K562 (cell line): Measurements from ENCODE around the gene TTLL3. TPM values are rescaled to one million over a fixed set of nuclear protein-coding genes. Genes with fewer than 3 reads are reported as not detected.

Experiments
- CBFA2T2 ChIP-seq: fragments of 450-650 bp; conservative IDR thresholded peaks from 2 replicates; pipeline ENCODE4 v1.6.1; 2017; ENCODE audit warnings: mild to moderate bottlenecking
- FOXA1 ChIP-seq: fragments of 450-650 bp; IDR thresholded peaks from 2 replicates; pipeline ENCODE4 v1.6.1; 2016; ENCODE audit warnings: mild to moderate bottlenecking, borderline replicate concordance
- GTF3C2 ChIP-seq: IDR thresholded peaks from 3 replicates; pipeline ENCODE4 v1.6.1; 2011; ENCODE audit warnings: borderline replicate concordance, mild to moderate bottlenecking, moderate library complexity; ENCODE audit not compliant: insufficient read length; ENCODE audit errors: extremely low read depth
- HSF4 ChIP-seq: fragments of 250-450 bp; sonication (Bioruptor Pico); IDR thresholded peaks from 2 replicates; pipeline ENCODE4 v2.1.2; 2022; ENCODE audit warnings: mild to moderate bottlenecking, moderate library complexity, borderline replicate concordance
- ILK ChIP-seq: fragments of 450-650 bp; IDR thresholded peaks from 2 replicates; pipeline ENCODE4 v1.6.1; 2016; ENCODE audit warnings: missing genetic modification characterization, low read depth, mild to moderate bottlenecking, missing compliant biosample characterization, moderate library complexity, borderline replicate concordance
- JUND ChIP-seq, 2 experiments: IDR thresholded peaks; 2 replicates in 1 of 2; 3 replicates in 1 of 2; pipeline ENCODE4 v1.6.1; 2011; ENCODE audit warnings: borderline replicate concordance in 2 of 2, low read depth in 2 of 2, low read length in 2 of 2, improper control_type of control experiment in 1 of 2, missing biosample characterization in 1 of 2, missing genetic modification characterization in 1 of 2, missing genetic modification reagents in 1 of 2
- NR4A1 ChIP-seq, 2 experiments: fragments of 250-450 bp in 1 of 2; fragments of 450-650 bp in 1 of 2; sonication (Bioruptor Pico) in 1 of 2; IDR thresholded peaks; 2 replicates each; pipeline versions ENCODE4 v1.4.0 to v1.6.1; 2016 to 2020; ENCODE audit warnings: mild to moderate bottlenecking in 2 of 2, missing compliant biosample characterization in 1 of 2, missing genetic modification characterization in 1 of 2, moderate library complexity in 1 of 2
- RAD51 ChIP-seq: fragments of 450-650 bp; IDR thresholded peaks from 2 replicates; pipeline ENCODE4 v1.7.1; 2016; ENCODE audit warnings: low read depth, mild to moderate bottlenecking, borderline replicate concordance
- SAP30 ChIP-seq: fragments of 200-600 bp; sonication (generic); IDR thresholded peaks from 2 replicates; pipeline ENCODE4 v1.6.1; 2012; ENCODE audit warnings: borderline replicate concordance, low read depth, mild to moderate bottlenecking, moderate library complexity, low read length, control low read depth, inconsistent platforms; ENCODE audit not compliant: insufficient read depth, poor library complexity, severe bottlenecking
- SMARCB1 ChIP-seq: IDR thresholded peaks from 2 replicates; pipeline ENCODE4 v1.6.1; 2011; ENCODE audit warnings: improper control_type of control experiment, low read depth; ENCODE audit not compliant: insufficient read length
- SMC3 ChIP-seq: conservative IDR thresholded peaks from 2 replicates; pipeline ENCODE4 v1.6.1; 2011; ENCODE audit warnings: low read depth, low read length, improper control_type of control experiment; ENCODE audit not compliant: insufficient read depth
- TEAD4 ChIP-seq, 2 experiments: sonication (generic) in 1 of 2; formaldehyde crosslinking in 1 of 2; IDR thresholded peaks; 2 replicates each; pipeline versions ENCODE4 v1.6.1 to v1.8.0; 2012 to 2022; ENCODE audit warnings: borderline replicate concordance in 1 of 2, inconsistent platforms in 1 of 2, low read length in 1 of 2, mild to moderate bottlenecking in 1 of 2, missing genetic modification reagents in 1 of 2
- TOE1 ChIP-seq, 2 experiments: fragments of 450-650 bp in 1 of 2; sonication (generic) in 1 of 2; formaldehyde crosslinking in 1 of 2; IDR thresholded peaks; 2 replicates each; pipeline versions ENCODE4 v1.7.1 to v1.8.0; 2016 to 2022; ENCODE audit warnings: borderline replicate concordance in 2 of 2, mild to moderate bottlenecking in 2 of 2, antibody characterized with exemption in 1 of 2, inconsistent platforms in 1 of 2, low read depth in 1 of 2, missing genetic modification reagents in 1 of 2, moderate library complexity in 1 of 2
- ZNF41 ChIP-seq: fragments of 250-450 bp; sonication (Bioruptor Pico); conservative IDR thresholded peaks from 2 replicates; pipeline ENCODE4 v1.4.0; 2020; ENCODE audit warnings: mild to moderate bottlenecking
- ZNF449 ChIP-seq: fragments of 250-450 bp; sonication (Bioruptor Pico); IDR thresholded peaks from 2 replicates; pipeline ENCODE4 v1.8.0; 2022; ENCODE audit warnings: moderate library complexity, mild to moderate bottlenecking, inconsistent platforms
- ZNF785 ChIP-seq: fragments of 250-450 bp; sonication (Bioruptor Pico); IDR thresholded peaks from 2 replicates; pipeline ENCODE4 v1.4.0; 2020; ENCODE audit warnings: mild to moderate bottlenecking
- polyA plus RNA-seq, 8 experiments: library from polyadenylated mRNA; depleted of rRNA in 4 of 8; stranded (reverse) in 5 of 8; unstranded in 3 of 8; fragments of >200 nt; fragmentation: Nextera tagmentation in 2 of 8; fragmentation: Illumina TruSeq in 1 of 8; extraction: Ambion mirVana in 2 of 8; extraction: Trizol in 1 of 8; gene quantifications; 2 replicates each; pipeline versions ENCODE4 v1.2.1 to v1.2.3, GENCODE V29; 2011 to 2014; ENCODE audit warnings: inconsistent platforms in 1 of 8, missing spikeins in 1 of 8
- total RNA-seq, 7 experiments: library from RNA; depleted of rRNA in 6 of 7; stranded (reverse); fragments of >200 nt in 6 of 7; fragmentation: Illumina TruSeq in 2 of 7; extraction: Trizol in 2 of 7; gene quantifications; 2 replicates each; pipeline versions ENCODE4 v1.2.1 to v1.2.3, GENCODE V29; 2011 to 2021; ENCODE audit warnings: low replicate concordance in 1 of 7
- TF ChIP-seq, protein P1 (sequence below), 2 experiments: fragments of 450-650 bp; IDR thresholded peaks; 2 replicates each; pipeline ENCODE4 v1.6.1; 2016
- TF ChIP-seq, protein P2 (sequence below): fragments of 450-650 bp; IDR thresholded peaks from one replicate; pipeline ENCODE4 v1.6.1; 2018; ENCODE audit warnings: mild to moderate bottlenecking, moderate library complexity; ENCODE audit not compliant: partially characterized antibody

TTLL3 gene
- total and polyA plus RNA-seq, 9 of the 15 experiments (the other 6 are each of a cell fraction or from before 2014, with no cell fraction given) = 8.9 to 106 (median 33.2) TPM

GRCh38 chr3:9785602-9786001 is 24.5 kb upstream of the TTLL3 start (continued):
- TF ChIP-seq, protein P1, sequence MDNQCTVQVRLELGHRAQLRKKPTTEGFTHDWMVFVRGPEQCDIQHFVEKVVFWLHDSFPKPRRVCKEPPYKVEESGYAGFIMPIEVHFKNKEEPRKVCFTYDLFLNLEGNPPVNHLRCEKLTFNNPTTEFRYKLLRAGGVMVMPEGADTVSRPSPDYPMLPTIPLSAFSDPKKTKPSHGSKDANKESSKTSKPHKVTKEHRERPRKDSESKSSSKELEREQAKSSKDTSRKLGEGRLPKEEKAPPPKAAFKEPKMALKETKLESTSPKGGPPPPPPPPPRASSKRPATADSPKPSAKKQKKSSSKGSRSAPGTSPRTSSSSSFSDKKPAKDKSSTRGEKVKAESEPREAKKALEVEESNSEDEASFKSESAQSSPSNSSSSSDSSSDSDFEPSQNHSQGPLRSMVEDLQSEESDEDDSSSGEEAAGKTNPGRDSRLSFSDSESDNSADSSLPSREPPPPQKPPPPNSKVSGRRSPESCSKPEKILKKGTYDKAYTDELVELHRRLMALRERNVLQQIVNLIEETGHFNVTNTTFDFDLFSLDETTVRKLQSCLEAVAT (IDR thresholded peaks at IDR 0.05) = 0 out of 4 replicates have a peak, but pooled peaks of 1 of the 2 experiments have one; percentile 31
- TF ChIP-seq CBFA2T2 (peak; percentile 20), GTF3C2 (no peak), SMARCB1 (peak; percentile 18), TEAD4 (IDR thresholded peaks at IDR 0.05; ENCODE audit: low read length) (0 out of 2 replicates have a peak, but pooled peaks have one; percentile 20), TEAD4 (CRISPR knock-in tag; IDR thresholded peaks at IDR 0.05; ENCODE audit: borderline replicate concordance) (no peak), SMC3 (no peak), SAP30 (no peak), JUND (IDR thresholded peaks at IDR 0.05; ENCODE audit: borderline replicate concordance, low read depth, low read length) (no peak), JUND (tag; IDR thresholded peaks at IDR 0.05; ENCODE audit: borderline replicate concordance, low read depth, low read length) (peak; percentile 35; the same call in 1 of the 3 replicates), ZNF449 (CRISPR knock-in tag) (no peak), ZNF41 (CRISPR knock-in tag) (no peak), HSF4 (peak; percentile 69; the same call in 1 of the 2 replicates), ZNF785 (CRISPR knock-in tag) (no peak), FOXA1 (no peak), ILK (tag) (no peak), TOE1 (IDR thresholded peaks at IDR 0.05; ENCODE audit: borderline replicate concordance) (peak; percentile 94), TOE1 (CRISPR knock-in tag; IDR thresholded peaks at IDR 0.05; ENCODE audit: borderline replicate concordance, low read depth) (no peak), NR4A1 (CRISPR knock-in tag; IDR thresholded peaks at IDR 0.05) (no peak), NR4A1 (tag; IDR thresholded peaks at IDR 0.05) (no peak), RAD51 (peak; percentile 89)
- TF ChIP-seq, protein P2, sequence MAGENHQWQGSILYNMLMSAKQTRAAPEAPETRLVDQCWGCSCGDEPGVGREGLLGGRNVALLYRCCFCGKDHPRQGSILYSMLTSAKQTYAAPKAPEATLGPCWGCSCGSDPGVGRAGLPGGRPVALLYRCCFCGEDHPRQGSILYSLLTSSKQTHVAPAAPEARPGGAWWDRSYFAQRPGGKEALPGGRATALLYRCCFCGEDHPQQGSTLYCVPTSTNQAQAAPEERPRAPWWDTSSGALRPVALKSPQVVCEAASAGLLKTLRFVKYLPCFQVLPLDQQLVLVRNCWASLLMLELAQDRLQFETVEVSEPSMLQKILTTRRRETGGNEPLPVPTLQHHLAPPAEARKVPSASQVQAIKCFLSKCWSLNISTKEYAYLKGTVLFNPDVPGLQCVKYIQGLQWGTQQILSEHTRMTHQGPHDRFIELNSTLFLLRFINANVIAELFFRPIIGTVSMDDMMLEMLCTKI = no peak
